Measurements from ENCODE around the gene MIPOL1. TPM values are rescaled to one million over a fixed set of nuclear protein-coding genes. Genes with fewer than 3 reads are reported as not detected.

Gene MIPOL1
- total and polyA plus RNA-seq, 2 of the 13 experiments (the other 11 are each of a cell fraction or from before 2014, with no cell fraction given): 8.6 to 34.2 TPM

DNA sequence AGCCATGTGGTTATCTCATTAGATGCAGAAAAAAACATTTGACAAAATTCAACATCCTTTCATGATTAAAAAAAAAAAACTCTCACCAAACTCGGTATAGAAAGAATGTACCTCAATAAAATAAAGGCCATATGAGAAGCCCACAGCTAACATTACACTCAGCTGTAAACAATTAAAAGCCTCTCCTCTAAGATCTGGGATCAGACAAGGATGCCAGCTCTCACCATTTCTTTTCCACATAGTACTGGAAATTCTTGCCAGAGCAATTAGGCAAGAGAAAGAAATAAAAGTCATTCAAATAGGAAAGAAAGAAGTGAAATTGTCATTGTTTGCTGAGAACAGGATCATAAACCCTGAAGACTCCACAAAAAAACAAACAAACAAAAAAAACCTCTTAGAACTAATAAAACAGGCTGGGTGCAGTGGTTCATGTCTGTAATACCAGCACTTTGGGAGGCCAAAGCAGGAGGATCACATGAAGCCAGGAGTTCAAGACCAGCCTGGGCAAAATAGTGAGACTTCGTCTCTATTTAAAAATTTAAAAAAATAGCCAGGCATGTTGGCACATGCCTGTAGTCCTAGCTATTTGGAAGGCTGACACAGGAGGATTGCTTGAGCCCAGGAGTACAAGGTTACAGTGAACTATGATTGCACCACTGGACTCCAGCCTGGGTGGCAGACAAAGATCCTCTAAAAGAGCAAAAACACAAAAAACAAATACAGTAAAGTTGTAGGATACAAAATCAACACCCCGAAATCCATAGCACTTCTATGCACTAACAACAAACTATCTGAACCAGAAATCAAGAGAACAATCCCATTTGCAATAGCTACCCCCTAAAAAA is 282.9 kb downstream of the MIPOL1 start (continued):
- TF ChIP-seq NFE2 (CRISPR knock-in tag; IDR thresholded peaks at IDR 0.05) (no peak), YEATS2 (CRISPR knock-in tag; IDR thresholded peaks at IDR 0.05; ENCODE audit: borderline replicate concordance) (peak; percentile 71; the same call in 1 of the 2 replicates), NRL (CRISPR knock-in tag; IDR thresholded peaks at IDR 0.05; ENCODE audit: borderline replicate concordance) (no peak), ZBTB25 (CRISPR knock-in tag; IDR thresholded peaks at IDR 0.05) (no peak), NFKB2 (CRISPR knock-in tag; IDR thresholded peaks at IDR 0.05; ENCODE audit: borderline replicate concordance) (no peak), RXRB (CRISPR knock-in tag; IDR thresholded peaks at IDR 0.05; ENCODE audit: borderline replicate concordance) (peak; percentile 78), MED8 (CRISPR knock-in tag; IDR thresholded peaks at IDR 0.05; ENCODE audit: insufficient replicate concordance) (no peak), ZSCAN31 (CRISPR knock-in tag; IDR thresholded peaks at IDR 0.05; ENCODE audit: low read depth) (no peak), BRF2 (CRISPR knock-in tag; IDR thresholded peaks at IDR 0.05) (no peak), SOX5 (CRISPR knock-in tag; IDR thresholded peaks at IDR 0.05; ENCODE audit: borderline replicate concordance) (peak; percentile 76), STAT6 (CRISPR knock-in tag; IDR thresholded peaks at IDR 0.05; ENCODE audit: borderline replicate concordance) (no peak; the same call in 1 of the 2 replicates), RBAK (CRISPR knock-in tag; IDR thresholded peaks at IDR 0.05) (no peak), SPEN (CRISPR knock-in tag; IDR thresholded peaks at IDR 0.05; ENCODE audit: low read depth) (no peak), BCL6 (CRISPR knock-in tag; IDR thresholded peaks at IDR 0.05) (peak; percentile 67), ZNF12 (CRISPR knock-in tag; IDR thresholded peaks at IDR 0.05) (peak; percentile 71), ZNF740 (CRISPR knock-in tag; IDR thresholded peaks at IDR 0.05) (no peak), GABPA (IDR thresholded peaks at IDR 0.05; ENCODE audit: low read depth, low read length) (no peak), GABPA (CRISPR knock-in tag; IDR thresholded peaks at IDR 0.05; ENCODE audit: low read depth) (no peak), IRF2 (CRISPR knock-in tag; IDR thresholded peaks at IDR 0.05) (peak; percentile 64)
- TF ChIP-seq, protein P1, sequence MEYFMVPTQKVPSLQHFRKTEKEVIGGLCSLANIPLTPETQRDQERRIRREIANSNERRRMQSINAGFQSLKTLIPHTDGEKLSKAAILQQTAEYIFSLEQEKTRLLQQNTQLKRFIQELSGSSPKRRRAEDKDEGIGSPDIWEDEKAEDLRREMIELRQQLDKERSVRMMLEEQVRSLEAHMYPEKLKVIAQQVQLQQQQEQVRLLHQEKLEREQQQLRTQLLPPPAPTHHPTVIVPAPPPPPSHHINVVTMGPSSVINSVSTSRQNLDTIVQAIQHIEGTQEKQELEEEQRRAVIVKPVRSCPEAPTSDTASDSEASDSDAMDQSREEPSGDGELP (IDR thresholded peaks at IDR 0.05; ENCODE audit: borderline replicate concordance, low read depth): no peak
- TF ChIP-seq, protein P2, sequence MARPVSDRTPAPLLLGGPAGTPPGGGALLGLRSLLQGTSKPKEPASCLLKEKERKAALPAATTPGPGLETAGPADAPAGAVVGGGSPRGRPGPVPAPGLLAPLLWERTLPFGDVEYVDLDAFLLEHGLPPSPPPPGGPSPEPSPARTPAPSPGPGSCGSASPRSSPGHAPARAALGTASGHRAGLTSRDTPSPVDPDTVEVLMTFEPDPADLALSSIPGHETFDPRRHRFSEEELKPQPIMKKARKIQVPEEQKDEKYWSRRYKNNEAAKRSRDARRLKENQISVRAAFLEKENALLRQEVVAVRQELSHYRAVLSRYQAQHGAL (CRISPR knock-in tag; IDR thresholded peaks at IDR 0.05; ENCODE audit: not compliant biosample characterization): no peak
